ENCODE data around the gene DVL2.

GRCh38 chr17:7215652-7216180, 18.6 kb downstream of the DVL2 start:
- TF ChIP-seq, protein P1, sequence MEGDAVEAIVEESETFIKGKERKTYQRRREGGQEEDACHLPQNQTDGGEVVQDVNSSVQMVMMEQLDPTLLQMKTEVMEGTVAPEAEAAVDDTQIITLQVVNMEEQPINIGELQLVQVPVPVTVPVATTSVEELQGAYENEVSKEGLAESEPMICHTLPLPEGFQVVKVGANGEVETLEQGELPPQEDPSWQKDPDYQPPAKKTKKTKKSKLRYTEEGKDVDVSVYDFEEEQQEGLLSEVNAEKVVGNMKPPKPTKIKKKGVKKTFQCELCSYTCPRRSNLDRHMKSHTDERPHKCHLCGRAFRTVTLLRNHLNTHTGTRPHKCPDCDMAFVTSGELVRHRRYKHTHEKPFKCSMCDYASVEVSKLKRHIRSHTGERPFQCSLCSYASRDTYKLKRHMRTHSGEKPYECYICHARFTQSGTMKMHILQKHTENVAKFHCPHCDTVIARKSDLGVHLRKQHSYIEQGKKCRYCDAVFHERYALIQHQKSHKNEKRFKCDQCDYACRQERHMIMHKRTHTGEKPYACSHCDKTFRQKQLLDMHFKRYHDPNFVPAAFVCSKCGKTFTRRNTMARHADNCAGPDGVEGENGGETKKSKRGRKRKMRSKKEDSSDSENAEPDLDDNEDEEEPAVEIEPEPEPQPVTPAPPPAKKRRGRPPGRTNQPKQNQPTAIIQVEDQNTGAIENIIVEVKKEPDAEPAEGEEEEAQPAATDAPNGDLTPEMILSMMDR (conservative IDR thresholded peaks at IDR 0.05; ENCODE audit: low read depth, low read length), result no peak
- no peak for TF ChIP-seq EZH2 (IDR thresholded peaks at IDR 0.05; ENCODE audit: low read length, unreplicated experiment)

Data from PC-3 (cell line).